GM18520 (cell line): ENCODE measurements around the gene GPR26.

ENCODE experiments used
- ATAC-seq: cut with Tn5 transposase; IDR thresholded peaks from one replicate; pipeline ENCODE4 v1.9.1; 2021; ENCODE audit not compliant: unreplicated experiment

GPR26 gene, protein sequence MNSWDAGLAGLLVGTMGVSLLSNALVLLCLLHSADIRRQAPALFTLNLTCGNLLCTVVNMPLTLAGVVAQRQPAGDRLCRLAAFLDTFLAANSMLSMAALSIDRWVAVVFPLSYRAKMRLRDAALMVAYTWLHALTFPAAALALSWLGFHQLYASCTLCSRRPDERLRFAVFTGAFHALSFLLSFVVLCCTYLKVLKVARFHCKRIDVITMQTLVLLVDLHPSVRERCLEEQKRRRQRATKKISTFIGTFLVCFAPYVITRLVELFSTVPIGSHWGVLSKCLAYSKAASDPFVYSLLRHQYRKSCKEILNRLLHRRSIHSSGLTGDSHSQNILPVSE

GRCh38 chr10:123666318-123667236 lies at the start of gene GPR26:
TSS of gene GPR26 (plus strand) at chr10:123666355. CDS start at chr10:123666408, 53 bp downstream.
- ATAC-seq: no peak

GRCh38 chr10:123618224-123618623 lies 47.9 kb upstream of the GPR26 start:
- no peak for ATAC-seq

GRCh38 chr10:123619067-123619855 lies 46.9 kb upstream of the GPR26 start:
- no peak for ATAC-seq

- no peak for ATAC-seq
Observed at GRCh38 chr10:123620621-123621020, 45.5 kb upstream of the GPR26 start.

- ATAC-seq: no peak
Observed at GRCh38 chr10:123621492-123621891, 44.7 kb upstream of the GPR26 start.

- no peak for ATAC-seq
Observed at GRCh38 chr10:123621916-123622315, 44.2 kb upstream of the GPR26 start.

GRCh38 chr10:123622381-123622780 lies 43.8 kb upstream of the GPR26 start:
- ATAC-seq: no peak

GRCh38 chr10:123624086-123624485 lies 42.1 kb upstream of the GPR26 start:
- ATAC-seq: no peak

GRCh38 chr10:123633106-123633505 lies 33.0 kb upstream of the GPR26 start:
- ATAC-seq: no peak

GRCh38 chr10:123633636-123634035 lies 32.5 kb upstream of the GPR26 start:
- no peak for ATAC-seq

DNA sequence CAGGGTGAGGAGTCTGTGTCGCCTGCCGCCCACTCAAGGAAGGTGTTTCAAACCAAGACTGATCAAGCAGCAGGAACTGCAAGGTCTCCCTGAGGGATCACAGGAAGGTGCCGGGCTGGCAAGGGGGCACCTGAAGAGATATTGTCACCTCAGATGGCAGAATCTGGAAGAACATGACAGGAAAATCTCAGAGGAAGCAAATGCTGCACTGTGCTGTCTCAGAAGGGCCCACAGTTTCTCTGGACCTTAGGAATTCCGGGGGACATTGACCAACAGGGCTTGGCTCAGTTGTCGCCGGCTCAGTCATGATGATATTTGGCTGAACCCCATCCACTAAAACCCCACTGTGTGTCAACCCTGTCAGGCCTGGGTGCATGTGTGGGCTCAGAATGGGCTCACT lies 31.9 kb upstream of the GPR26 start:
- ATAC-seq: no peak

- no peak for ATAC-seq
Observed at GRCh38 chr10:123635131-123635530, 31.0 kb upstream of the GPR26 start.

- ATAC-seq: no peak
Observed at GRCh38 chr10:123635745-123636144, 30.4 kb upstream of the GPR26 start.

- no peak for ATAC-seq
Observed at GRCh38 chr10:123636598-123637325, 29.4 kb upstream of the GPR26 start.

GRCh38 chr10:123637326-123637880 lies 28.8 kb upstream of the GPR26 start:
- no peak for ATAC-seq

GRCh38 chr10:123639131-123639530 lies 27.0 kb upstream of the GPR26 start:
- no peak for ATAC-seq

GRCh38 chr10:123640016-123640535 lies 26.1 kb upstream of the GPR26 start:
- ATAC-seq: no peak

- ATAC-seq: no peak
Observed at GRCh38 chr10:123642293-123642692, 23.9 kb upstream of the GPR26 start.

GRCh38 chr10:123642697-123643096 lies 23.5 kb upstream of the GPR26 start:
- no peak for ATAC-seq

GRCh38 chr10:123643315-123643714 lies 22.8 kb upstream of the GPR26 start:
- ATAC-seq: no peak
